Nephron progenitor cell (in vitro differentiated cells): Measurements from ENCODE around the gene SERTAD3.
"Not testable (repeated sequence)": the region's sequence is repeated elsewhere in the genome, so short reads cannot be mapped to it uniquely, and the experiment has no call there.

Source experiments
- DNase-seq: peaks from one replicate; pipeline ENCODE4 v3.0.0; 2021
- H3K27ac Mint-ChIP-seq: 2 replicates; pipeline ENCODE4 v1.8.0; 2021; ENCODE audit warnings: mild to moderate bottlenecking, moderate library complexity, mixed read lengths
- H3K27me3 Mint-ChIP-seq: 2 replicates; pipeline ENCODE4 v1.8.0; 2021; ENCODE audit warnings: mild to moderate bottlenecking, low read depth, mixed read lengths; ENCODE audit not compliant: poor library complexity
- H3K36me3 Mint-ChIP-seq: 2 replicates; pipeline ENCODE4 v1.8.0; 2021; ENCODE audit warnings: low read depth, mixed read lengths
- H3K4me1 Mint-ChIP-seq: 2 replicates; pipeline ENCODE4 v1.8.0; 2021; ENCODE audit warnings: mixed read lengths
- H3K4me3 Mint-ChIP-seq: 2 replicates; pipeline ENCODE4 v1.8.0; 2021; ENCODE audit warnings: mild to moderate bottlenecking, moderate library complexity, mixed read lengths
- H3K9me3 Mint-ChIP-seq: 2 replicates; pipeline ENCODE4 v1.8.0; 2021; ENCODE audit warnings: mild to moderate bottlenecking, moderate library complexity, mixed read lengths
- CTCF ChIP-seq: fragments of 200-600 bp; sonication (generic); IDR thresholded peaks from 2 replicates; pipeline ENCODE4 v1.5.0; 2021; ENCODE audit warnings: antibody characterized with exemption

The SERTAD3 gene

GRCh38 chr19:40410030-40410389 is 34.1 kb downstream of the SERTAD3 start:
- Mint-ChIP-seq H3K9me3 (no peaks in the 10 kb centered on the region), H3K36me3 (no peaks in the 10 kb centered on the region), H3K27ac (no peak overlapping the region), H3K4me3 (no peak overlapping the region), H3K27me3 (peaks cover 8% of the 10 kb centered on the region), H3K4me1 (peaks cover 16% of the 10 kb centered on the region)
- DNase-seq = no peak
- TF ChIP-seq CTCF = no peak

- H3K27ac Mint-ChIP-seq, H3K4me3 Mint-ChIP-seq, DNase-seq, H3K27me3 Mint-ChIP-seq, H3K36me3 Mint-ChIP-seq, H3K9me3 Mint-ChIP-seq: not testable (repeated sequence)
- peaks cover 21% of the 10 kb centered on the region for H3K4me1 Mint-ChIP-seq
Measured at GRCh38 chr19:40408598-40408925, 35.6 kb downstream of the SERTAD3 start.

- Mint-ChIP-seq H3K4me3 (no peak overlapping the region), H3K36me3 (no peaks in the 10 kb centered on the region), H3K27ac (no peak overlapping the region), H3K4me1 (peaks cover 22% of the 10 kb centered on the region), H3K9me3 (no peaks in the 10 kb centered on the region), H3K27me3 (peaks cover 8% of the 10 kb centered on the region)
- DNase-seq = no peak
- no peak for TF ChIP-seq CTCF
Measured at GRCh38 chr19:40407714-40408597, 36.2 kb downstream of the SERTAD3 start.

GRCh38 chr19:40403262-40403984 is 40.7 kb downstream of the SERTAD3 start:
- Mint-ChIP-seq H3K27ac (peak overlapping the region; percentile 40), H3K4me3 (peak overlapping the region; percentile 89), H3K27me3 (peaks cover 9% of the 10 kb centered on the region), H3K36me3 (no peaks in the 10 kb centered on the region), H3K9me3 (no peaks in the 10 kb centered on the region), H3K4me1 (peaks cover 39% of the 10 kb centered on the region)
- no peak for TF ChIP-seq CTCF
- DNase-seq = peak; percentile 98

- Mint-ChIP-seq H3K27me3 (peaks cover 9% of the 10 kb centered on the region), H3K4me1 (peaks cover 39% of the 10 kb centered on the region), H3K4me3 (no peak overlapping the region), H3K9me3 (no peaks in the 10 kb centered on the region), H3K36me3 (no peaks in the 10 kb centered on the region), H3K27ac (no peak overlapping the region)
- TF ChIP-seq CTCF = no peak
- no peak for DNase-seq
Measured at GRCh38 chr19:40400559-40400958, 43.6 kb downstream of the SERTAD3 start.

- Mint-ChIP-seq H3K27ac (no peak overlapping the region), H3K36me3 (no peaks in the 10 kb centered on the region), H3K27me3 (peaks cover 15% of the 10 kb centered on the region), H3K9me3 (no peaks in the 10 kb centered on the region), H3K4me3 (peak overlapping the region; percentile 15), H3K4me1 (peaks cover 30% of the 10 kb centered on the region)
- DNase-seq = peak; percentile 56
- no peak for TF ChIP-seq CTCF
Measured at GRCh38 chr19:40398417-40399131, 45.6 kb downstream of the SERTAD3 start.
